ENCODE results near the gene TRAPPC5.

DNA sequence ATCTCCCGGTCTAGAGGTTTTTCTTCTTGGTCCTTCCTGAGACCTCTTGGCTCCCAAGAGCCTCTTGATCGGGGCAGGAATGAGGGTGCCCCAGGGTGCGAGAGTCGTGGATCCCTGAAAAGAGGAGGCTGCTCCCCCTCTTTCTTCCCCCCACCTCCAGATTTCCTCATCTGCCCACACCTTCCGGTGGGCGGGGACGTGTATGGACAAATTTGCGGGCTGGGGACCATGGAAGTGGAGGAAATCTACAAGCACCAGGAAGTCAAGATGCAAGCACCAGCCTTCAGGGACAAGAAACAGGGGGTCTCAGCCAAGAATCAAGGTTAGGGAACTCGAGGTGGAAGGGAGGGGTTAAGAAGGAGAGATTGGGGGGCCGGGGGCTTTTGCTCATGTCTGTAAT, 3.8 kb upstream of the TRAPPC5 start, which contains the start of gene MCEMP1:
- no peak for TF ChIP-seq POLR2A (IDR thresholded peaks at IDR 0.05; ENCODE audit: low read depth, low read length)
- no peak for TF ChIP-seq POLR2AphosphoS5 (IDR thresholded peaks at IDR 0.05; ENCODE audit: low read depth, low read length)
